HG02885 (cell line): ENCODE results near the gene PBX1.
"Not testable (repeated sequence)": the region's sequence is repeated elsewhere in the genome, so short reads cannot be mapped to it uniquely, and the experiment has no call there.

Experiments
- ATAC-seq: cut with Tn5 transposase; IDR thresholded peaks from one replicate; pipeline ENCODE4 v1.9.1; 2021; ENCODE audit warnings: mild to moderate bottlenecking; ENCODE audit not compliant: unreplicated experiment, poor library complexity

PBX1 gene

DNA sequence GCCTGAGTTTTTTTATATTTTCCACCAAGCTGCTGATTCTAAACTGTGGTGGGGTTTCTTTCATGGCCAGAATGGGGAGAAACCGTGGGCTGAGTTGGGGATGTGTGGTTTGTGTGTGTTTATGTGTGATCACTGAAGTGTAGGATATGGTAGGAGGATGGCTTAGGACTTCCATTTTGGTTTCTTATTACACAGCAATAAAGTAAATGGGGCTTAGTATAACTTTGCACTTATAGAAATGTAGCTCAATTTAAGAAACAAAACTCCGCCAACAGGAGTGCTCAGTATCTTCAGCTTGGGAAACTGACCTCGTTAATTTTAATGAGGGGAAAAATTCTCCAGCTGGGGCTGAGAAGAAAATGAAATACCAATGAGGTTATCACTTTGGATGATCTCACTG, 77.8 kb downstream of the PBX1 start:
- ATAC-seq = no peak

DNA sequence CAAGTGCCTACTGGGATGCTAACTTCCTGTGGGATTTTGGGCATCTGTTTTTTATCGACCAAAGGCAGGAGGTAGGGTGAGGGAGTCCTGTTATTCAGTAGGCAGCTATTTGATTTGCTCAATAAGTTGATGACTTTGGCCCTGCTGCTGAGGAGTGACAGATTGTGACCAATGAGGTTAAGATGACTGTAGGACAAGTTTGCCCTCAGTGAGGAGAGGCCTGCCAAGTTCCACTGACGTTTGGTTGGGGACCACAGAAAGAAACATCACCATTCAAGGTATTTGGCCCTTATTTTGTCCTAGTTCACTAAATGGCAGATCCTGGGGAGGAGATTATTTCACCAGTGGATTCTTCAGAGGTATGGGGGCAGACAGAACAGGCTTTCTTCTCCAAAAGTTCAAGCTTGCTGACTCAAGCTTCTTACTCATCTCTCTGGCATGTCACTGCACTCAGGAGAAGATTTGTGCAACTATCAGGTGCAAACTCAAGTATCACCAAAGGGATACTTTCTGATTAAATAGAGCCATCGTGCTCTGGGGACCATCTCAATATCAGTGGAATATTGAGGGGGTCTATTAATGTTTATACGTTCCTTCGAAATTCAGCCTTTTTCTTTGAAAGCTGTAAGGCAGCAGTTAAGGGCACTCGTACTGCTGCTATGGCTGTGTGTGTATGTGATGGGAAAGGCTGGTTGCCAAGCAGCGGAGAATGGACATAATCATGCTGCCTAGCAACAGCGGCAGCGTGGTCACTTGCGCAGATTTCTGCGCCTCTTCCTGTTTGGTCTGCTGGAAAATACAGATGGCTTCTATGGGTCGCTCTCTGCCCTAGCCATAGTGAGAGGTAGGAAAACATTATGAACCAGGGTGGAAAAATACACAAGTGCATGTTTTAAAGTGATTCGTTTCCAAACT, 78.7 kb downstream of the PBX1 start:
- no peak for ATAC-seq

DNA sequence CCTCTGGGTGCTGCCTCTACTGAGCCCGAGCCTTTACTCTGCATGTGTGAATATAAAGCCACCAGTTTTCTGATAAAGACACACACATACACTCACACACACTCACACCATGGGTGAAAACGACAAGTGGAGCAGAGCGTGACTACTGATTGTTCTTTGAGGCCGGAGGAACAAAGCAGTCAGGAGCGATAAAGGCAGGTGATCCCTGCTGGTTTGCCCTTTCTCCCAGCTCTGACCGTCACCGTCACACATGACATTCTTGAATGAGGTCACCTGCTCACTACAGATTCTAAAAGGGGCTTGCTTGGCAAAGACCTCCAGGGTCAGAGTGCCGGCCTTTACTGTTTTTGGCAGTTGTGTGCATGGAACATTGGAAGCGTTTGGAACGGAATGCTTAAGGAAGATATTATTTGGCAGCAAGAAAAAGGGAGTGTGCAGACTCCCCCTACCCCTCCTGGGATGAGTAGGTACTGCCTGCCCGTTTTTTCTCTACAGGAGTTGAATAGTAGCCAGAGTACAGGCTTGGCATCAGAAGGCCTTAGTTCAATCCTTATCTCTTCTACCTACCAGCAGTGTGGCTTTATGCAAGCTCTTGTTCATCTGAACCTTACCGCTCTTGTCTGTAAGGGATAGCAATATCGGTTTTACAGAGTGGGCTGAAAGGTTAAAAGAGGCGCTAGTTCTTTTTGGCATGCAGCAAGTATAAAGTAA, 79.7 kb downstream of the PBX1 start:
- ATAC-seq = no peak

DNA sequence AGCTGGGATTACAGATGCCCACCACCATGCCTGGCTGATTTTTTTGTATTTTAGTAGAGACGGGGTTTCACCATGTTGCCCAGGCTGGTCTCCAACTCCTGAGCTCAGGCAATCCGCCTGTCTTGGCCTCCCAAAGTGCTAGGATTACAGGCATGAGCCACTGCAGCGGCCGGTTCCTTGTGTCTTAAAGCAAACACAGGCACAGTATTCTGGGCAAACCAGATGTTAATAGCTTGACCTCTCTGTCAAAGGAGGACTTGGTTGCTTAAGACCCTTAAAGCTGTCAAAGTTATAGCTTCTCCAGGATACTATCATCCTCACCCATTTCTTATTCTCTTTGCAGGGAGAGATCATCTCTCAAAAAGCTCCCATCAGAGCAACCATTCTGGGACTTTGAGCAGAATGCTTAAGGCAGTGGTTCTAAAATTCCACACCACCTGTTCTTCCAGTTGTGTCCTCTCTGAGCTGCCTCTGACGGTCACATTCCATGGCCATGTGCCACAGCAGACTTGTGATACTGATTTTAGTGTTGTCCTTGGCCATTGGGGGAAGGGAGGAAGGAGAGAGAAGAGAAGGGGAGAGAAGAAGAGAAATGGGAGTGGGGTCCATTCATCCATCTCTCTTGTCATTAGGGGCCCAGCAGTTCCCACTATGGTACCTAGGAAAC, 81.8 kb downstream of the PBX1 start:
- no peak for ATAC-seq

DNA sequence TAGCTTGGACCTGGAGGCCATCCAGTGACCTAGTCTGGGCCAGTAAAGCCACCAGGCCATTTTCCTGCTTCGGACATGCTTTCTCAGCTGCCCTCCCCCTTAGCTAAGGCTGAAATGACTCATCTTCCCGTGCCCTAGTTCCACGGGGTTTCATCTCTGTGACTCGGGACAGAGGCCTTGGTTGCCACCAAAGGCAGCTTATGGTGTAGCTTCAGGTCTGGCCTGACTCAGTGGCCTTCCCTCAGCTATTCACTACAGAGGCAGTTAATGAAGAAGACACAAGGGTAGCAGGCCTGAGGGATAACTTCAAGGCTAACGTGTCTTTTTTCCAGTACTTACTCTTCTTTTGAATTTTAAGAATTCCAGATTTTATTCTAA, 82.4 kb downstream of the PBX1 start:
- ATAC-seq = no peak

DNA sequence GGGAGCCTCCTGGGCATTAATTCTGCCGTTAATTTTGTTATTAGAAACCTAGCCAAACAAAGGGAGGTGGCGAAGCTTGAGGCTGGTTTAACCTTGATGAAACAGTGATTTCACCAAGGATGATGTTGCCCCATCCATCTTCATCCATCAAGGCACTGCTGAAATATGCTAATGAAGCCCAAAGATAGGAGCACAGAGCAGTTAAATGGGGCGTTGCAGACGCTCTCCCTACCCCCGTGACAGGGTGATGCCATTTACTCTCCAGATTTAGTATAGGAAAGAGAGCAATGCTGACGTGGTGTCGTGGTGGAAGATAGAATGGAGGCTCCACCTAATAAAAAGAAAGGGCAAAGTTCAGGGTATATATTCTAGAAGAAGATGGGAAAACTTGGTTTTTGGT, 84.0 kb downstream of the PBX1 start:
- ATAC-seq = no peak

DNA sequence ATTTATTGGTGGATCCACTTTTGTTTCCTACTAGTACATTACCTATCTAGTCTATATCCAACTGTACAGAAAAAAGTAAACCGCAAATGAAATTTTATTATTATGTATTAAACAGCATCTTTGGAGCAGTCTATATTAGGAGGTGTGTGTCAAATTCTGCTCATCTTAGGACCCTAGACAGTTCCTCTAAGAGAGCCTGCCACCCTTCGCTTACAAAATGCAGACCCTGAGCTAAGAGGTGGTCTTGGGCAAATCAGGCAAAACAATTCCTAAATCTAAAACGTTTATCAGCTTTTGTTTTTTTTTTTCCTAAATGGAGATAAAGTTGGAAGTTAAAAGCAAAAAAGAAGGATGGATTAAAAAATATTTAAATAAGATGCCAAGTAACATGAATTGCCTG, 85.3 kb downstream of the PBX1 start:
- ATAC-seq = no peak

DNA sequence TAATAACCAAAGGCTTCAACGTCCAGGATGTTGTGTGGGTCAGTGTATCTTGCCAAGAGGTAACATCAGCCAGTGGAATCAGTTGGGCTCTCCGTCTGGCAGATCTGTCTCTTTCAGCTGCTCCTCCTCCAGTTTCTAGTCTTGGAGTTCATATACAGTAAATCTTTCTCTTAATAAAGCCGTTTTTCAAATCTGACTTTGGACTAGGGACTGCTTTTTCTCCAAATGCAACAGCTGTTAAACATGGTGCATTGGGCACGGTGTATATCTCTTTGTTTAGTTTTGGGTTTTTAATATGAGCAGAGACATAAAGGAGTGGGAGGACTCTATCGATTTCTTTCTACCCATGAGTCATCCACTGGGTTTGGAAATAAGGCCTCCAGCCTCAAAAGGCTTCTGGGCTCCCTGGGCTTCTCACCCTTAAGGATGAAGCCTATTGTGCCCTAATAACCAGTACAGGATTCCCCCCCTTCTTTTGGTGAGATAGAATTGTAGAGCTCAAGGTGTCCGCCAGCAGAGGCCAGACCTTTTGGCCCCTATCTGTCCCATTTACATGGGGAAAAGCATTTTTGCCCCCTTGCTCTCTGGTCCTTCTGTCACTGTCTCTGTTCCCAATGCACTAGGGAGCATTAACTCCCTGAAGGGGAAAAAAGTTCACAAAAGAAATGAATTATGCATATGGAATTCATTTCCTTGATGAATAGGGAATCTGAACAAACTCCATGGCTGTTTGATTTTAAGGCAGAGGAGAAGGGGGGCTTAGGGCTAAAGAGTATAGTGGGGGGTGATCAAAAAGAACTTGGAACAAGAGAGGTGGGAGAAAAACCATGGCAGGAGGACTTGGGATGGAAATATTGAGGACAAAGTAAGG, 86.0 kb downstream of the PBX1 start:
- no peak for ATAC-seq

DNA sequence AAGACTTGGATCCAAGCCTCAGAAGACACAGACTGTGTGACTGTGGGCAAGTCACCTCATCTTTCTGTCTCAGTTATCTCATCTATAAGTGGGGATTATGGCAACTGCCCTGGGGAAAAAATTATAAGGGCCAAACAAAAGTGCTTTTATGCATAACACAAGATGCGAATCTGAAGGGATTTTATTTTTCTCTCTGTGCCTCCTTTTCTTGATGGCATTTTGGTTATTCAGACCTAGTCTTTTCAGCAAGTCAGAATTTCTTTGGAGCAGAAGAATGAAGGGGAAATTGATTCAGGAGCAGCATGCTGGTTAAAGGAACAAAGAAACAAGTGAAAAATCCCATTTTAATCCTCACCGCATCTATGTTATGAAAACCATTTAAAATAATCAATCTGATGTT, 86.9 kb downstream of the PBX1 start:
- no peak for ATAC-seq

DNA sequence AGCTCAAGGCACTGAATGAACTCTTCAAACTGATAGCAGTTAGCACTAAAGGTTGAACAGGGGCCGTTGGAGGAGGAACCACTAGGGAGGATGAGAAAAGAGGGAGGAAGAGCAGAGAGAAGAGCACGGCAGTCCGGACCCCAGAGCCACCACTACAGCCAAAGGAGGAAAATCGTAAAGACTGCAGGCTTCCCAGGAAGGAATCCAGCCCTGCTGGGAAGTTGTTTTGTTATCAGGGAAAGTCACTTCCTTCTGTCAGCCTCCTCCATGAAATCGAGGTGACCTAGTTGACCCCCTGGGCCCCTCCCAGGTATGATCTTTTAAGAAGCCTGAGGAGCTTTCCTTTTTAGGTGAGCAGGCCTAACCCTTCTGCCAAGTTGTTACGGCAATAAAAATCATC, 88.2 kb downstream of the PBX1 start:
- no peak for ATAC-seq

DNA sequence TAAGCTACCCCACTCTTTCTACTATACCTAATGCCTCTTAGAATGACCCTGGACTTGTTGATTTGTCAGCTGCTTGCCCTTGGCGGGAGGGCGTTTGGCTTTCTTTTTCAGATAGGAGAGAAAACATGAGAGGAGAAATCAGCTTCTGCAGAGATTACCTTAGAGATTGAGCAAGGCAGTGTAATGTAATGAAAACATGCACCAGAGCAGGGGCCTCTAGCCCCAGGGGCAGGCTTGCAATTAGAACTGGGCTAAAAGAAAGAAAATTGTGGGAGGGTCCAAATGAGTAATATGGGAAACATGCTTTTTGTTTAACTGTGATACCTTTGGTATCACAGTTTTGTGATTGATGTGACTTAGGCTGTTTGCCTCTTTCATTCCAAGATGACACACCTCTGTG, 89.7 kb downstream of the PBX1 start:
- ATAC-seq = no peak

DNA sequence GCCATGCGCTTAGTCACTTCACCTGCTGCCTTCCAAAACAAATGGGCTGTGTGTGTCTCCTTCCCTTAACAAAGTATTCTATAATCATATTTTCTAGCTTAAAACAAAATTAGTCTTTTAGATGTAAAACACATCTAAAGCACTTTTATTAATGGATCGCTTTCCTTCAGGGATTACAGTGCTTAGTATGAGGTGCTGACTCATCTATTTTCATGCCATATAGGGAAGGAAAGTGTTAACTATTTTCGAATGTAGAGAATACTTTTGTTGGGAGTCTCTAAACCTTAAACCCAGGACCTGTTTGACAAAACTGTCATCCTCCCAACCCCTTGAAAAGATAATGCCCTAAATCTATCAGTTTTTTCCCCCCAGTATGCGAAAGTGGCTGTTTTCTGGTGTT, 90.2 kb downstream of the PBX1 start:
- ATAC-seq = no peak

DNA sequence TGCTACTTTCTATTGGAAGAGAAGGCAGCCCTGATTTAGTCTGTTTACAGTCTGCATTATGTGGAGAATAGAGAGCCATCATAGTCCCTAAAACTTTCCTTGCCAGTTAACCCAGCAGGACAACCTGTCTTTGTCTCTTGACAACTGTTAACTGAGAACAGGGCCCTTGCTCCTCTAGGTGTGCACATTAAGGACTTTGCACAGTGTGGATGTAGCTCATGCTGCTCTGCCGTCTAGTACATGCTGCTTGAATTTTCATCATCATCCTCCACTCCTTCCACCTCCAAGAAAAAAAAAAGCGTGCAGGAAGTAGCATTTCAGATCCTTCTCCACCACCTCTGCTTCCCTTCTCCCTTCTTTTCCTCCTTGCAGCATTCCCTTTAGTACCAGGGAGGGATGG, 91.5 kb downstream of the PBX1 start:
- no peak for ATAC-seq

DNA sequence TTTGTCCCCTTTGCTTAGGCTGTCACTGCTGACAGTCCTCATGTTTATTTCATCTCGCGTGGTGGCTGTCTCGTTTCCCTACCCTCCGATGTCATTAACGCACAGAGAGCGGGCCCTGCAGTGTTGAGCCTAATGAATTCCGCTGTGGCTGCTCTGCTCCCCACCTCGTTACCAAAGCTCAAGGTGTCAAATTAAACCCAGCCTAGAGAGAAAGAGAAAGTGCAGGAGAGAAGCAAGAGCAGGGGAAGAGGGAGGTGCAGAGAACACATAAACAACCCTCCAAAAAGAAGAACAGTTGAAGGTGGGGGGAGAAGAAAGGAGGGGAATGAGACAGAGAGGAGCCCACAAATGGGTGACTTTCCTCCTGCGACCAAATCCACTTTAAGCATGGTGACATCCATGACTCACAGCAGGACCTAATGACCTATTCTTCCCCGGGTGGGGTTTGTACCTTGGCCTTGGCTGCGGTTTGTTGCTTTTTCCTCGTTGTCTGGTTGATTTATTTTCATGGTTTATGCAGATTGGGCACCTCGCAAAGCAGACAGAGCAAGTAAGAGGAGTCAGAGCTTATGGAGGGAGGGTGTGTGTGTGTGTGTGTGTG, 92.5 kb downstream of the PBX1 start:
- ATAC-seq = no peak

DNA sequence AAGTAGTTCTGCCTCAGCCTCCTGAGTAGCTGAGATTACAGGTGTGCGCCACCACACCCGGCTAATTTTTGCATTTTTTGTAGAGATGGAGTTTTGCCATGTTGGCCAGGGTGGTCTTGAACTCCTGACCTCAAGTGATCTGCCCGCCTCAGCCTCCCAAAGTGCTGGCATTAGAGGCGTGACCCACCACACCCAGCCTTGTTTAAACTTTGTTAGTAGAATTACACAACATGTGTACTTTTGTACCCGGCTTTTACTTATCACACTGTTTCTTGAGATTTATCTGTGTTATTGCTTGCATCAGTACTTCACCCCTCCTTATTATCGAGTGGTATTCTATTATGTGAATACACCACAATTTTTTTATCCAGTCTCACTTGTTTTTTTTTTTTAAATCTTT, 94.0 kb downstream of the PBX1 start:
- ATAC-seq = not testable (repeated sequence)

DNA sequence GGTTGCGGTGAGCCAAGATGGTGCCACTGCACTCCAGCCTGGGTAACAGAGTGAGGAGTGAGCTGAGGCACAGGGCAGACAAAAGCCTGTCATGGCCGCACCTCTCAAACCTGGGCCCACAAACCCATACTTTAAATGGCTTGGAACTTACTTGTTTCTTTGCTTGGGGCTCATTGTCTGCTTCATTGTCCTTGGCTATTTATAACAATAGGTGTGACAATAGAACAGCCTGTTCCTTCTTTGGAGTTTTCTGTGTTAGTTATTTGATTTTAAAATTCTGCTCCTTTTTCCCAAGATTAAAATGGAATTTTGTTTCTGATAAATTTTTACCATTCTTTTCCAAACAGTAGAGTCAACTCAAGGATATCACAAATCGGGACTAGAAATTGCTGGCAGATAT, 94.7 kb downstream of the PBX1 start:
- no peak for ATAC-seq

DNA sequence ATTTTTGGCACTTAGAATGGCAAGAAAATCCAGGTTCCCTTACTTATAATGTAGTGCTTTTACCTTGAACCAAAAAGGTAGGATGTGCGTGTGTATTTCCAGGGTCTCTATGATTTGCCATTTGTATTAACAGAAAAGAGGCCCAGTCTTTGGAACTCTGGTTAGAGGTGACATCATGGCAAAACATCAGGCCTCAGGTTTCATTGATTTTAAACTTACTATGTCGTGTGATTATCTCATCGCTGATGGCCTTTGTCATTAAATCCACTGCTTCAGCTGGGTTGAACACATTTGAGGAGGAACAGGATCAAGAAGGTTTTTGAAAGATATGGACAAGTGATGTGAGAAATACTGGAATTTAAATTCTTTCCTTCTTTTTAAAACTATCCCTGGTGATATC, 95.2 kb downstream of the PBX1 start:
- ATAC-seq = no peak

DNA sequence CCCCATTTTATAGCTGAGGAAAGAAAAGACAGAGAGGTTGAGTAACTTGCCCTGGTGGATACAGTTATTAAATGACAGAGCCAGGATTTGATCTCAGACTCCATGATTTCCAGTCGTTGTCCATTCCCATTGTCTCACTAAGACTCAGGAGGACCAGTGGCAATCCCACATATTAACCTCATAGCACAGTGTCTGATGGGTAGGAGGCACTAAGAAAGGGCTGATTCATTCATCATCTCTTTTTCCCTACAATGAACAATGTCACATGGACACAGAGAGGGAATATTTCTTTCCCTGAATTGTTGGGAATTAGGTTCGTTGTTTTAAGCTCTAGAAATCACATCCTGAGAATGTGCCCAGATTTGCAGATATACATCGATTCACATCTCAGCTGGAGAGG, 99.9 kb downstream of the PBX1 start:
- ATAC-seq = no peak

DNA sequence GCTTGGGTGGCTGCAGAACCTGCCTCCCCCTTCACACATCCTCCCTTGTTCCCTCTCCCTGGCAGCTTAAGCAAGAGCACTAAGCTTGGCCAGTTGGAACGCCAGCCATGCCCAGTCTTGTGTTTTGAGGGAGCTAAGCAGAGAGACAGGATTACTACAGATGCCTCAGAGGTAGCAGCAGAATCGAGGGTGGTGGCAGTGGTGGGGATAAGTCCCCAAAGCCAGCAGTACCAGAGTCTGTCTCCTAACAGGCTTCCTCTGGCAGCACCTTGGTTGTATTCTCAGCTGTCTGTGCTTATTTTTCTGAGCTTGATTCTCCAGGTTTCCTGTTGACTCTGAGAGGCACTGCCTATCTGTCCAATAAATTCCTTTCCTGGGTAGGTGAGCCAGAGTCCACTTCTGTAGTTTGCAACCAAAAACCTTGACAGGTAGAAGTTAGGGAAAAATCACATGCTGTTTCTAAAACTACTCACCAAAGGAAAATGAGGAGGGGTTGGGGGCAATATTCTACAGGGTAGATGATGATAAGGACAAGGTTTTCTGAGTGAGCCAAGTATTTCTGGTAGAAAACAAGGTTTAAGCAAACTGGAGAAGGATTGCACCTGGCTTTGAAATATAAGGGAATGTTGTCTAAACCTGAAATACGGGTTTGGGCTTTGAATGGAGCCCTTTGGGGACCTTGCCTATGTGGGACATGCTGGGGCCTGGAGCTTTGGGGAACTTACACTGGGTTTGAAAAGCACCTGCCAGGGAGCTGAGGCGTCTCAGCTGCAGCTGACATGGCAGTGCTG, 100.8 kb downstream of the PBX1 start:
- peak; percentile 18 for ATAC-seq
